Body of pancreas (tissue), 4 donors: Measurements from ENCODE around the gene ATP2C1.

Experiments
- CTCF ChIP-seq, 7 experiments: fragments of 450-650 bp in 4 of 7; fragments of 200-600 bp in 3 of 7; sonication (generic) in 3 of 7; IDR thresholded peaks; one replicate each; pipeline ENCODE4 v1.5.1; 2016 to 2019; ENCODE audit warnings: antibody characterized with exemption in 7 of 7
- POLR2A ChIP-seq, 3 donors: fragments of 450-650 bp; IDR thresholded peaks; one replicate each; pipeline ENCODE4 v1.6.1; 2016; ENCODE audit warnings: antibody characterized with exemption in 3 of 3, mild to moderate bottlenecking in 2 of 3

- no peak for TF ChIP-seq POLR2A (IDR thresholded peaks at IDR 0.05)
- TF ChIP-seq CTCF (IDR thresholded peaks at IDR 0.05), result no peak
Observed at GRCh38 chr3:130961458-130961857, 67.6 kb downstream of the ATP2C1 start.
